ENCODE data around the gene VSTM4.
A peak's percentile ranks its signal among the peaks of the same experiment; 100 is the strongest.

Gene VSTM4

GRCh38 chr10:49011756-49012155 is 103.6 kb downstream of the VSTM4 start:
- DNase-seq (ENCODE audit: low read depth) = no peak
- H3K4me3 ChIP-seq (ENCODE audit: low read depth, low read length) = no peak overlapping the region
- TF ChIP-seq CTCF (conservative IDR thresholded peaks at IDR 0.05; ENCODE audit: low read depth, low read length) = no peak

GRCh38 chr10:49010865-49011264 is 104.5 kb downstream of the VSTM4 start:
- H3K4me3 ChIP-seq (ENCODE audit: low read depth, low read length) = no peak overlapping the region
- no peak for DNase-seq (ENCODE audit: low read depth)

GRCh38 chr10:49010295-49010694 is 105.0 kb downstream of the VSTM4 start:
- TF ChIP-seq CTCF (conservative IDR thresholded peaks at IDR 0.05; ENCODE audit: low read depth, low read length) = no peak
- no peak overlapping the region for H3K4me3 ChIP-seq (ENCODE audit: low read depth, low read length)
- DNase-seq (ENCODE audit: low read depth) = no peak

More at GRCh38 chr10:49010865-49011264, 104.5 kb downstream of the VSTM4 start:
- no peak for TF ChIP-seq CTCF (conservative IDR thresholded peaks at IDR 0.05; ENCODE audit: low read depth, low read length)

- DNase-seq (ENCODE audit: low read depth) = peak; percentile 4
- no peak overlapping the region for H3K4me3 ChIP-seq (ENCODE audit: low read depth, low read length)
- TF ChIP-seq CTCF (conservative IDR thresholded peaks at IDR 0.05; ENCODE audit: low read depth, low read length) = no peak
These were observed 105.9 kb downstream of the VSTM4 start for GRCh38 chr10:49009199-49009979.

GRCh38 chr10:49008505-49009198 is 106.7 kb downstream of the VSTM4 start:
- DNase-seq (ENCODE audit: low read depth) = no peak
- H3K4me3 ChIP-seq (ENCODE audit: low read depth, low read length) = no peak overlapping the region
- no peak for TF ChIP-seq CTCF (conservative IDR thresholded peaks at IDR 0.05; ENCODE audit: low read depth, low read length)

- no peak overlapping the region for H3K4me3 ChIP-seq (ENCODE audit: low read depth, low read length)
- TF ChIP-seq CTCF (conservative IDR thresholded peaks at IDR 0.05; ENCODE audit: low read depth, low read length) = no peak
- DNase-seq (ENCODE audit: low read depth) = no peak
These were observed 107.2 kb downstream of the VSTM4 start for GRCh38 chr10:49008091-49008490.
